IMR-90 (cell line): ENCODE results near the gene CCSER1. TPM values are rescaled to one million over a fixed set of nuclear protein-coding genes. Genes with fewer than 3 reads are reported as not detected.

Experiments used
- ATAC-seq: fragments of 200-7000 bp; cut with Tn5 transposase; 2 replicates; pipeline ENCODE4 v1.9.1; 2020; ENCODE audit warnings: low read depth, mild to moderate bottlenecking, moderate library complexity
- BruUV-seq: library from RNA; stranded (reverse); fragments of 400-500 nt; replicated peaks from 2 replicates; lab custom pipeline; 2021; lab: Mats Ljungman, UMichigan
- CTCF ChIA-PET: fragments of 300-600 bp; formaldehyde crosslinking; extraction: SDS; loops from one replicate; lab custom pipeline; 2021; ENCODE audit warnings: antibody characterized with exemption; lab: Yijun Ruan, JAX
- POLR2A ChIA-PET: fragments of 300-600 bp; sonication (Branson Sonifier 250); formaldehyde crosslinking; loops from one replicate; lab custom pipeline; 2022; ENCODE audit warnings: antibody characterized with exemption; ENCODE audit not compliant: unreplicated experiment; lab: Charles Lee
- DNase-seq: peaks from one replicate; pipeline ENCODE4 v3.0.0; 2013
- H2AFZ ChIP-seq: replicated peaks from 2 replicates; pipeline ENCODE3; 2013; ENCODE audit warnings: low read length, mild to moderate bottlenecking; ENCODE audit not compliant: poor library complexity
- H2AK5ac ChIP-seq: 2 replicates; pipeline ENCODE4 v1.6.1; 2013; ENCODE audit warnings: low read depth, low read length, inconsistent platforms
- H2AK9ac ChIP-seq: replicated peaks from 2 replicates; pipeline ENCODE3; 2013; ENCODE audit warnings: mild to moderate bottlenecking, low read depth, low read length, moderate library complexity; ENCODE audit not compliant: poor library complexity
- H2BK120ac ChIP-seq: 2 replicates; pipeline ENCODE4 v1.6.1; 2013; ENCODE audit warnings: low read depth, low read length, inconsistent platforms
- H2BK15ac ChIP-seq: 3 replicates; pipeline ENCODE4 v1.6.1; 2013; ENCODE audit warnings: low read depth, low read length, inconsistent platforms
- H2BK20ac ChIP-seq: 2 replicates; pipeline ENCODE4 v1.6.1; 2013; ENCODE audit warnings: low read depth, mild to moderate bottlenecking, inconsistent platforms, low read length, moderate library complexity
- H2BK5ac ChIP-seq: 2 replicates; pipeline ENCODE4 v1.6.1; 2013; ENCODE audit warnings: mild to moderate bottlenecking, low read depth, low read length, inconsistent platforms; ENCODE audit not compliant: poor library complexity, severe bottlenecking
- H3K14ac ChIP-seq: replicated peaks from 2 replicates; pipeline ENCODE4 v1.6.1; 2013; ENCODE audit warnings: low read depth, low read length, inconsistent platforms
- H3K18ac ChIP-seq: 2 replicates; pipeline ENCODE4 v1.6.1; 2013; ENCODE audit warnings: low read depth, low read length, control low read depth
- H3K23ac ChIP-seq: 2 replicates; pipeline ENCODE4 v1.6.1; 2013; ENCODE audit warnings: low read depth, low read length, inconsistent platforms
- H3K27ac ChIP-seq: 2 replicates; pipeline ENCODE4 v1.5.1; 2013; ENCODE audit warnings: mild to moderate bottlenecking, control low read depth, low read length; ENCODE audit not compliant: insufficient read depth
- H3K27me3 ChIP-seq: 2 replicates; pipeline ENCODE4 v1.6.1; 2013; ENCODE audit warnings: low read length; ENCODE audit not compliant: control insufficient read depth, insufficient read depth
- H3K36me3 ChIP-seq: 2 replicates; pipeline ENCODE4 v1.6.1; 2013; ENCODE audit warnings: low read length, mixed read lengths; ENCODE audit not compliant: control insufficient read depth, insufficient read depth
- H3K4ac ChIP-seq: 2 replicates; pipeline ENCODE4 v1.6.1; 2013; ENCODE audit warnings: low read depth, low read length, inconsistent platforms
- H3K4me1 ChIP-seq: 2 replicates; pipeline ENCODE4 v1.6.1; 2013; ENCODE audit warnings: low read length, mixed read lengths; ENCODE audit not compliant: control insufficient read depth, insufficient read depth
- H3K4me2 ChIP-seq: 2 replicates; pipeline ENCODE4 v1.6.1; 2013; ENCODE audit warnings: low read depth, mild to moderate bottlenecking, control low read depth, low read length, moderate library complexity
- H3K4me3 ChIP-seq: 2 replicates; pipeline ENCODE4 v1.5.1; 2013; ENCODE audit warnings: low read depth, mild to moderate bottlenecking, control low read depth, low read length, moderate library complexity; ENCODE audit not compliant: insufficient read depth
- H3K56ac ChIP-seq: 2 replicates; pipeline ENCODE4 v1.6.1; 2013; ENCODE audit warnings: low read length, inconsistent platforms; ENCODE audit not compliant: insufficient read depth; ENCODE audit errors: extremely low read depth
- H3K79me1 ChIP-seq, 2 experiments: 2 replicates each; pipeline ENCODE4 v1.6.1; 2013; ENCODE audit warnings: low read length in 2 of 2, inconsistent platforms in 1 of 2, low read depth in 1 of 2
- H3K9ac ChIP-seq: 2 replicates; pipeline ENCODE4 v1.6.1; 2013; ENCODE audit warnings: low read depth, low read length, control low read depth
- H3K9me1 ChIP-seq: 2 replicates; pipeline ENCODE4 v1.6.1; 2013; ENCODE audit warnings: low read length, inconsistent platforms; ENCODE audit not compliant: insufficient read depth
- H3K9me3 ChIP-seq: 2 replicates; pipeline ENCODE4 v1.6.1; 2013; ENCODE audit warnings: low read length; ENCODE audit not compliant: control insufficient read depth, insufficient read depth
- H4K20me1 ChIP-seq: 2 replicates; pipeline ENCODE4 v1.6.1; 2013; ENCODE audit warnings: low read length, inconsistent platforms; ENCODE audit not compliant: insufficient read depth
- H4K5ac ChIP-seq: 2 replicates; pipeline ENCODE4 v1.6.1; 2013; ENCODE audit warnings: mild to moderate bottlenecking, low read depth, low read length, control low read depth
- H4K8ac ChIP-seq, 2 experiments: 2 replicates each; pipeline ENCODE4 v1.6.1; 2013; ENCODE audit warnings: low read depth in 2 of 2, low read length in 2 of 2, control low read depth in 1 of 2, inconsistent platforms in 1 of 2
- H4K91ac ChIP-seq: 2 replicates; pipeline ENCODE4 v1.6.1; 2013; ENCODE audit warnings: low read depth, low read length, inconsistent platforms; ENCODE audit not compliant: insufficient read depth
- BHLHE40 ChIP-seq: fragments of 150-350 bp; IDR thresholded peaks from 2 replicates; pipeline ENCODE4 v1.6.1; 2016; ENCODE audit warnings: mild to moderate bottlenecking, low read depth, low read length
- CEBPB ChIP-seq: IDR thresholded peaks from 2 replicates; pipeline ENCODE4 v1.6.1; 2012; ENCODE audit warnings: low read depth, low read length, improper control_type of control experiment
- CHD1 ChIP-seq: IDR thresholded peaks from 2 replicates; pipeline ENCODE4 v1.6.1; 2012; ENCODE audit warnings: low read depth, low read length, improper control_type of control experiment
- CTCF ChIP-seq: conservative IDR thresholded peaks from 2 replicates; pipeline ENCODE4 v1.5.1; 2012; ENCODE audit warnings: mild to moderate bottlenecking, low read depth, low read length, improper control_type of control experiment
- FOS ChIP-seq: fragments of 150-350 bp; IDR thresholded peaks from 2 replicates; pipeline ENCODE4 v1.6.1; 2016; ENCODE audit warnings: low read depth, low read length
- MAFK ChIP-seq: IDR thresholded peaks from 2 replicates; pipeline ENCODE4 v1.6.1; 2012; ENCODE audit warnings: low read depth, low read length, improper control_type of control experiment
- MAZ ChIP-seq: IDR thresholded peaks from 2 replicates; pipeline ENCODE4 v1.6.1; 2012; ENCODE audit warnings: low read depth, mild to moderate bottlenecking, low read length, improper control_type of control experiment, moderate library complexity, borderline replicate concordance
- NFE2L2 ChIP-seq: fragments of 150-350 bp; IDR thresholded peaks from 2 replicates; pipeline ENCODE4 v1.6.1; 2016; ENCODE audit warnings: low read depth, mild to moderate bottlenecking, low read length
- POLR2A ChIP-seq: IDR thresholded peaks from 2 replicates; pipeline ENCODE4 v1.6.1; 2012; ENCODE audit warnings: mild to moderate bottlenecking, low read depth, low read length
- RCOR1 ChIP-seq: IDR thresholded peaks from 2 replicates; pipeline ENCODE4 v1.6.1; 2012; ENCODE audit warnings: mild to moderate bottlenecking, low read length, improper control_type of control experiment; ENCODE audit not compliant: insufficient replicate concordance
- RFX5 ChIP-seq: IDR thresholded peaks from 2 replicates; pipeline ENCODE4 v1.8.0; 2012; ENCODE audit warnings: low read depth, mild to moderate bottlenecking, low read length, moderate library complexity
- WGBS, 2 experiments: methylation state at CpG; one replicate each; pipeline versions ENCODE4 v1.1.5 to v1.1.7; 2013; ENCODE audit warnings: missing lambda C conversion rate in 2 of 2; ENCODE audit not compliant: insufficient read length in 1 of 2; ENCODE audit errors: extremely low coverage in 2 of 2; 5-methylcytosine and 5-hydroxymethylcytosine counted together
- dilution Hi-C: fragments of 300-500 bp; cut with HindIII; formaldehyde crosslinking; loops from one replicate; pipeline ENCODE4 v1.14.3; 2018; ENCODE audit warnings: low sequenced_read_pairs; ENCODE audit not compliant: unreplicated experiment
- in situ Hi-C: fragments of 300-500 bp; cut with MboI; formaldehyde crosslinking; loops from 3 replicates; pipeline ENCODE4 v1.14.3; 2019; ENCODE audit warnings: low sequenced_read_pairs, inconsistent platforms, mixed read lengths
- intact Hi-C: fragments of 100-400 bp; cut with micrococcal nuclease; formaldehyde crosslinking; loops from 2 replicates; pipeline ENCODE4 v1.10.0; 2022
- polyA plus RNA-seq, 3 experiments: library from polyadenylated mRNA; depleted of rRNA; stranded (reverse); fragments of >200 nt; gene quantifications; 2 replicates each; pipeline ENCODE4 v1.2.3, GENCODE V29; 2012; ENCODE audit warnings: low replicate concordance in 1 of 3
- total RNA-seq: library from RNA; depleted of rRNA; stranded (reverse); fragments of >200 nt; gene quantifications from 2 replicates; pipeline ENCODE4 v1.2.3, GENCODE V29; 2012

Gene CCSER1
- total and polyA plus RNA-seq, 2 of the 4 experiments (the other 2 are of a cell fraction), result not detected

DNA sequence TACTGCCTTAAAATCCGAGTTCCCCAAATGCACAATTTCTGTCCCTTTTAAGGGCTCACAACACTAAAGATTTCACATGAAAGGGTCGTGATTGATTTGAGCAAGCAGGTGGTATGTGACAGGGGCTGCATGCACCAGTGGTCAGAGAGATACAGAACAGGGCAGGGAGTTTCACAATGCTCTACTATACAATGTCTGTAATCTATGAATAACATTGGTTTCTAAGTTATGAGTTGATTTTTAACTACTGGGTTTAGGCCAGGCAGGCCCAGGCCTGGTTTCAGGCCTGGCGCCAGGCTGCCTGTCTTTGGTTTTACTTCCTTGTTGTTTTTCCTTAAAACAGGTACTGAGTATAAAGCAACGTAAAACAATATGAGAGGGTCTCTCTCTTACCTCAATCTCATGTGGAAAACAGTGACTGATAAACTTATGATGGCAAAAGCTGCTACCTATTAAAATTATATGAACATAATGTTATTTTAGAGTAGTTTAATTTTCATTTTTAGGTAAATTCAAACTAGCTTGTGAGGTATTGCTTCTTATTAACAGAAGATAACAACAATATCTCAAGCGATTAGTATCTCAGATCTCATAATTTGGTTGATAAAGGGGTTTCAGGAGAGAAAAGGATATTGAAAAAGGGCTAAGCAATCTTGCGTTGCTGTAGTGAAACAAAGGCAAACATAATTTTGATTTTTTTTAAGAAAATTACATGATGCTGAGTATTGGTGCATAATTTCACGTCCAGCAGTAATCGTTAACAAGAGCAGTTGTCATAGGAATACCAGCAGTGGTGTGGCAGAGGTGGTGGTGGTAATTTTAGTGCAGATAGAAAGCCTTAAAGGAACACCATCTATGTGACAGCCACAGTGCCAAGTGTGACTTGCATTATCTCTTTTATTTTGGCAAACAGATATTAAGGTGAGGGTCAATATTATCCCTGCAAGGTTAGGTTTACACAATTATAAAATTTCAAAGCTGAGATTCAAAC lies 1232.1 kb downstream of the CCSER1 start:
- dilution Hi-C loops, result no loop called here
- H3K56ac ChIP-seq, result no peak overlapping the region
- 0 out of 2 replicates have a peak, but pooled peaks cover 2% of the 10 kb centered on the region for H3K9me3 ChIP-seq
- H3K4ac ChIP-seq, result no peak overlapping the region
- H3K79me1 ChIP-seq, result no peaks in the 10 kb centered on the region
- H3K27ac ChIP-seq, result no peak overlapping the region
- H2BK5ac ChIP-seq, result no peak overlapping the region
- no peak overlapping the region for H2BK20ac ChIP-seq
- 50% methylated on average over 1 of the region's 8 CpGs; no CpG with 5 or more reads in 1 of the 2 experiments for WGBS, 2 experiments
- no peak overlapping the region for H2AK9ac ChIP-seq
- ChIA-PET CTCF (no interaction called here), POLR2A (no interaction called here)
- no peak for TF ChIP-seq FOS
- TF ChIP-seq CHD1, result no peak
- TF ChIP-seq RCOR1, result no peak
- TF ChIP-seq CTCF, result no peak
- TF ChIP-seq CEBPB, result no peak
- TF ChIP-seq MAFK, result no peak
- TF ChIP-seq POLR2A, result no peak
- TF ChIP-seq RFX5, result no peak
- TF ChIP-seq BHLHE40, result no peak
- no peak for TF ChIP-seq NFE2L2
- TF ChIP-seq MAZ, result no peak
- no peak overlapping the region for H4K91ac ChIP-seq
- H4K5ac ChIP-seq, result no peak overlapping the region
- no TSS peak for BruUV-seq
- H3K4me3 ChIP-seq, result no peak overlapping the region
- DNase-seq (no peak), ATAC-seq (no peak)
- no peak overlapping the region for H2BK120ac ChIP-seq
- H3K18ac ChIP-seq, result no peak overlapping the region
- H2AFZ ChIP-seq, result no peak overlapping the region
- H3K14ac ChIP-seq, result no peak overlapping the region
- no peaks in the 10 kb centered on the region for H3K9me1 ChIP-seq
- H2AK5ac ChIP-seq, result no peak overlapping the region
- H3K9ac ChIP-seq, result no peak overlapping the region
- in situ Hi-C loops, result no loop called here
- H3K36me3 ChIP-seq, result no peaks in the 10 kb centered on the region
- H4K20me1 ChIP-seq, result no peaks in the 10 kb centered on the region
- H3K4me2 ChIP-seq, result no peak overlapping the region
- no peak overlapping the region for H4K8ac ChIP-seq
- H3K27me3 ChIP-seq, result no peaks in the 10 kb centered on the region
- H3K23ac ChIP-seq, result no peak overlapping the region
- no peak overlapping the region for H2BK15ac ChIP-seq
- intact Hi-C loops, result no loop called here
- no peaks in the 10 kb centered on the region for H3K4me1 ChIP-seq
